IPS DF 19.7 (cell line): Measurements from ENCODE around the gene SRXN1.

ENCODE experiments used
- DNase-seq: peaks from one replicate; pipeline ENCODE4 v3.0.0-alpha.2; 2013; ENCODE audit warnings: low read depth, low spot score

SRXN1 gene

DNA sequence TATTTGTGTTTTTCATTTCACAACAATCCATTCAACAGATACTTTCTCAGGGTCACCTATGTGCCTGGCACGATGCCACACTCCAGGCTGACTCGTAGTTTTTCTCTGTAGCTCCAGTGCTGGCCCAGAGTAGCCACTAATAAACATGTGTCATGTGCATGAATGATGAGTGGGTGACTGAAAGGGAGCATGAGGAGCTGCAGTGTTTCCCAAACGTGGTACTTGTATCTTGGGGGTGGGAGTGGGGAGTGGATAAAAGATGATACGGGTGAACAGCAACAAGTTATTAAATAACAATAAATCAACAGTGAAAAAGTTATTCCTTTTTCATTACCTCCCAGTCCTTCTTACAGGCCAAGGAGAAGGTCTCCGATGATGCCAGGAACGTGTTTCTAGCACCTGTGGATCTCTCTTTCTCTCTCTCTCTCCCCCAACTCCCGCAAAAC is 17.1 kb downstream of the SRXN1 start:
- DNase-seq, result no peak

DNA sequence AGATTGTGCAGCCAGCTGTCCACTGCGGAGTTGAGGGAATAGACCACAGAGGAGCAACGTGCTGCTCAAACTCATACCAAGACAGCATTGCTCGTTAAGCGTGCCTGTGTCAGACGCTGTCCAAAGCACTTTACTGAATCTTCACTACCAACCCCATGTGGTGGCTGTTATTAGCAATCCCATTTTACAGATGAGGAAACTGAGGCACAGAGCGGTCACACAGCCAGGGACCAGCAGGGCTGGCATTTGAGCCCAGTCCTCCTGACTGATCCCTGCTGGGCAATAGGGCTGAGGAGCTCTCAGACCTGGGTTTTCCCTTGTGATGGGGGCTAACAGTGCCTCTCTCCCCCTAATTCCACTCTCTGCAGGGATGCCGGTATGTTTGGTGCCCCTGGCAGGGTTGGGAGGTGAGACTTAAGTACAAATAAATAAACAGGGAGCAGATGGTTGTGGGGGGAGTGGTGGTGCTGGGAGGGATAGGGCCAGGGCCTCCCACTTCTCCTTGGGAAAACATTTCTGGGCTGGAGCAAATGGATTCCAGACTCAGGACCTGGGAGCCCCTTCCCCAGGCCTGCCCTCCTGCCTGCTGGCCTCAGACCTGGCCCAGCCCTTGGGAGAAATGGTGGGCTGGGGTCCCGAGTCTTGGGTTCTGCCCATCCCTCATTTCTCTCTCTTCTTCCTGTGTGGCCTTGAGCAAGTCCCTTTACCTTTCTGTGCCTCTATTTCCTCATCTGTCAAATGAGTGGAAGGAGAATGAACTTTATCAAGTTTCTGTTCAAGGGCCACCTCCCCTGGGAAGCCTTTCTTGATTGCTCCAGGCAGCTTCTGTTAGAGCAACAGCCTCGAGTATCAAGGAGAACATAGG is 17.7 kb downstream of the SRXN1 start:
- no peak for DNase-seq

DNA sequence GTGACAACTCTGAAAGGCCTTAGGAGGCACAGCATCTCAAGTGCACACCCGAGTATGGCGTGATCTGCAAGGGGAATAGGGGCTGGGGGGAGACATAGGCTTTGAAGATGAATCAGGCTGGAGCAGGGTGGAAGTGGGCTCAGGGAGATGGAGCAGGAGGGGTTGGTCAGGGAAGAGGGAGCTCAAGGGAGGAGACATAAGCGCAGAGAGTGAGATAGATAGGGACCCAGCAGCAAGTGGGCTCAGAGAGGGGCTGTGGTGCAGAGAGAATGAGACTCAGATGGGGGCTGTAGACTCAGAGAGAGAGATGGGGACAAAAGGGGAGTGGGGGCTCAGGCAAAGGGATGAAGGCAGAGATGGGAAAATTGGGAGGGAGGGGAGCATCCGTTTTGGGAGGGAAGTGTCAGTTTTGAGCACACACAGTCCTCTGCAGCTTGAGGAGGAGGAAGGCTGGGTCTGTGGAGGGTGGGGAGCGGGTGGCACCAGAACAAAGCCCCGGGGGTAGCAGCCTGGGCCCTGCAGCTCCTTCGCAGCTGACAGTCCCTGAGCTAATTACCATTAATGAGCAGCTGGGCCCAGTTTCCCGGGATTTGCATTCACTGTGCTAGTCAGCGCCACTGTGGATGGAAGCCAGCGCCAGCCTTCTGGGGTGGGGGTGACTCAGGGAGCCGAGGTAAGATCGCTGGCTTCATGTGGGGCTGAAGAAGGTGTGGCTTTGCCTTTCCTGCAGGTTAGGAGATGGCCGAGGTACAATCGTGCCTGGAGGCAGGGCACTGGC is 18.7 kb downstream of the SRXN1 start:
- no peak for DNase-seq

DNA sequence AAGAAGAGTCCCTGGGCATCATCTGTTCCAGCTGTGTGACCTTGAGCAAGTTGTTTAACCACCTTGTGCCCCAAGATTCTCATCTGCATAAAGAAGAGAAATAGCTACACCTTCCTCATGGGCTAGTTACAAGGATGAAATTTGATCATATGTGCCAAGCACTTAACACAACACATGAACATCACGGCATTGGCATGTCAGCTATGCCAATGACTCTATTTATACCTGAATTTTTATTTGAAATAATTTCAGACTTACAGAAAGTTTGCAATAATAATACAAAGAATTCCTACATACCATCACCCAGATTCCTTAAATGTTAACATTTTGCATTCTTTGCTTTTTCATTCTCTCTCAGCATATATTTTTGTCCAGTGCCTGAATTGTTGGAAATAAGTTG is 21.9 kb downstream of the SRXN1 start:
- DNase-seq, result no peak

DNA sequence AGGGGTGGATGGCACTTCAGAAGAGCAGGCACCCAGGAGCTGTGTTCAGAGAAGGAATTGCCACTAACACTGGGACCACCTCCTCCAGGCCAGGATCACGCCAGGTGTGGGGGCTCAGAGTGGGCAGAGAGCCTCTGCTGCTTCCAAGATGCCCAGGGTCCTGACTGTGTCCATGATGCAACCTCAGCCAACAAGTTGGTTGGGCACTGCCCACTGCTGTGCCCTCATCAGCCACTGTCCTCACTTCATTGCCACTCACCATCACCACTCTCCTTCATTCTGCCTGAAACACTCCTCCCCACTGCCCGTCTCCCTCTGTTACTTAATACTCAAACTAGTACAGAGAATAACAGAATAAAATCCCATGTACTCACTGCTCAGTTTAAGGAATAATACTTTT is 26.4 kb downstream of the SRXN1 start:
- DNase-seq, result no peak

DNA sequence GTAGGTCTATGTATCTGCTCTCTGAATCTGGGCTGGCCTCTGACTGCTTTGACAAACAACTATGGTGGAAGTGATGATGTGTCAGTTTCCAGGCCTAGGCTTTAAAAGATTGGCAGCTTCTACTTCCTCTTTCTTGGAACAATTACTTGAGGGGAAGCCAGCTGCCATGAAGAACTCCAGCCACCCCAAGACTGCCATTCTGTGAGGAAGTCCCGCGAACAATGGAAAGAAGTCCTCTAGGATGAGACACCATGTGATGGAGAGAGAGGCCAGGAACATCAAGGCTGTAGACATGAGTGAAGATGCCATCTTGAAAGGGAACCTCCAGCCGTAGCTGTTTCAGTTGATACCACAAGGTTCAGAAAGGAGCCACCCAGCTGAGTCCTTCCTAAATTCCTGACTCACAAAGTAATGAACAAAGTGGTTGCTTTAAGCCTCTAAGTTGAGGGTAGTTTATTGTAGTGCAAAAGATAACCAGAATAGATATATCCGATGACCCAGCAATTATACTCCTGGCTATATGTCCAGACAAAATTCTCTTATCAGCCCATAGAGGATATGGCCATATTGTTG is 27.6 kb downstream of the SRXN1 start:
- no peak for DNase-seq

DNA sequence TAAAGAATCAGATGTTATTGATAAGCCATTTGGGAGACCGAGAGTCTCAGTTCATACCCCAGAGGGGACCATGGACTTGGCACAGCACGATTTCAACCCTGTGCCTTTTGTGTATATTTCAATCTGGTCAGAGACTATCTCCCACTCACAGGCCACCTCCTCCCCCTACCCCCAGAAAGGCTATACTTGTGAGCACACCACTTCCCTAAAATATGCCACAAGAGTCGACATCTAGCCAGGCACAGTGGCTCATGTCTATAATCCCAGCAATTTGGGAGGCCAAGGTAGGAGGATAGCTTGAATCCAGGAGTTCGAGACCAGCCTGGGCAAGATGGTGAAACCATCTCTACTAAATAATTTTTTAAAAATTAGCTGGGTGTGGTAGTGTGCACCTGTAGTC is 29.3 kb downstream of the SRXN1 start:
- DNase-seq, result no peak

DNA sequence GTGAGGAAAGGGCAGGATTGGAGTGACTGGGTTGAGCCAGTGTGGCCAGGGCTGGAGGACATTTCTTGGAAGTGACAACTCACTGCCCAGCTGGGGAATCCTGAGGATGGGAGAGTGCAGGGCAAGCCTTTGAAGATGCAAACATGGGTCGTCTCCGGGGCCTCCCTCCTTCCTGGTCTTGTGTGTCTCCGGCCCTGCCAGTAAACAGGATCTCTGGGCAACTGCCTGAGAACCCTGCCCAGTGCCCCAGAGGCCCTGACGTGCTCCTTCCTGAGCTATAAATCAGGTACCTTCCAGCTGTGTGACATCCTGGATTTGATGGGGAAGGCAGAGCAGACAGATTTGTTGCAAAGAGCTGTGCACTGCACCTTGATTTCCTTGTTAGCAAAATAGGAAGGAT is 30.0 kb downstream of the SRXN1 start:
- no peak for DNase-seq

DNA sequence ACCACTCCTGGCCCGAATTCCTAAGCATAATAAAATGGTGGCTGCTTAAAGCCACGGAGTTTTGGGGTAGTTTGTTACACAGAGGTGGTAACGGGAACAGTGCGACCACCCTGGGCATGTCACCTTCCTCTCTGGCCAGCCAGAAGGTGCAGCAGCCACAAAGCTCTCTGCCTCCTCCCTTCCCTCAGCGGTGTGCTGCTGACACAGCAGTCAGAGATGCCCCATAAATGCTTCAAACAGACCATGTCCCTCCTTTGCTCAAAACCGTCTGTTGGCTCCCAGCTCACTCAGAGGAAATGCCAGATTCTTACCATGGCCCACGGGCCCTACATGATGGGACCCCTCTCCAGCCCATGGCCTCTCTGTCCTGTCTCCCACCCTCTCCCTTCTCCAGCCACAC is 30.8 kb downstream of the SRXN1 start:
- DNase-seq, result no peak

DNA sequence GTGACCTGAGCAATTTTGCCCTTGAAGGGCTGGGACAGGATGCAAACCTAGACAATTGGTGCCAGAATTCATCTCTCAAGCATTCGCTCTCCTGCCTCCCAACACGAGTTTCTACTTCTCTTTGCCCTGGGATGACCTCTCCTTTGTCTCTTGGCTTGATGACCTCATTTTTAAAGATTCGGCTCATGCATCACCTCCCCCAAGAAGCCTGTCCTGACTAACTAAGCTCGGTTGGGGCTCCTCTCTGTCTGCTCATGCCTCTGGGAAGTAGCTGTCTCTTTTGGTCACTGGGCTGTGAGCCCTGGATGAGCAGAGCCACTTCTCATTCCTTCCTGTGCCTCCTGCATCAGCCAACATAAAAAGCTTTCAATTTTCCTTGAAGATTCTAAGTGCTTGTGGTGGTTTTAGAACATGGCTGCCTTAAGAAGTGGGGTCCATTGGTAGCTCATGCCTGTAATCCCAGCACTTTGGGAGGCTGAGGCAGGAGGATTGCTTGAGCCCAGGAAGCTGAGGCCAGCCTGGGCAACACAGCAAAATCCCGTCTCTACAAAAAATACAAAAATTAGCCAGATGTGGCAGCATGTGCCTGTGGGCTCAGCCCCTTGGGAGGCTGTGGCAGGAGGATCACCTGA is 31.8 kb downstream of the SRXN1 start:
- no peak for DNase-seq

DNA sequence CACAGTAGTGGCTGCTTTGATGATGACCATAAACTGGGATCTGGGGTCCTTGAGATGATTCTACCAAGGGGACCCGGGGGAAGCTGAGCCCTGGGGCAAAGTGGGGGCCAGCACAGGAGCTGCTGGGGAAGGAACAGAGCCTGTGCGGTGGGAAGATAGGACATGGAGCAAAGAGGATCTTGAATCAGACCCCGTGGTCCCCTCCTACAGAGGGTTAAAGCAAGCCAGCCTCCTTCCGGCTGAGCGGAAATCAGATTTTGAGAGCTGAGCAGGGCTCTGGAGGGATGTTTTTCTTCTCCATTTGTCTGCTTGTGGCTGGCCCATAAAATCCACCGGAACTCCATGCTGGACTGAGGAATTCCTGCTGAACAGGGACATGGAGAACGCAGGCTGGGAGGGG is 32.8 kb downstream of the SRXN1 start:
- no peak for DNase-seq

DNA sequence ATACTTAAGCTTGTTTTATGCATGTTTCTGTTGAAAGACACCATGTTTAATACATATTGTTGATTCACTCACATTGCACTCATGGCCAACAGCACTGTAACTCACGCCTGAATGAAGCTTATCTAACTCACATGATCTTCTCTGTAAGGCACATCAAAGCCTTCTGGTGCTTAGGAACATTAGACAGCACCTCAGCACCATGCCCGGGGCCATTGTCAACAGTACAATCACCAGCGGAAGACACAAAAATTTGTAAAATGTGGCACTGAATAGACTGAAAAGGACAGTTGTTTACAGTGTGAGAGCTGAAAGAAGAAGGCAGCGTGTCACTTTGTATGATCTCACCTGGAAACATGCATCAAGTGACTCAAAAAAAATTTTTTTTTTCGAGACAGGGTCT is 34.0 kb downstream of the SRXN1 start:
- no peak for DNase-seq

DNA sequence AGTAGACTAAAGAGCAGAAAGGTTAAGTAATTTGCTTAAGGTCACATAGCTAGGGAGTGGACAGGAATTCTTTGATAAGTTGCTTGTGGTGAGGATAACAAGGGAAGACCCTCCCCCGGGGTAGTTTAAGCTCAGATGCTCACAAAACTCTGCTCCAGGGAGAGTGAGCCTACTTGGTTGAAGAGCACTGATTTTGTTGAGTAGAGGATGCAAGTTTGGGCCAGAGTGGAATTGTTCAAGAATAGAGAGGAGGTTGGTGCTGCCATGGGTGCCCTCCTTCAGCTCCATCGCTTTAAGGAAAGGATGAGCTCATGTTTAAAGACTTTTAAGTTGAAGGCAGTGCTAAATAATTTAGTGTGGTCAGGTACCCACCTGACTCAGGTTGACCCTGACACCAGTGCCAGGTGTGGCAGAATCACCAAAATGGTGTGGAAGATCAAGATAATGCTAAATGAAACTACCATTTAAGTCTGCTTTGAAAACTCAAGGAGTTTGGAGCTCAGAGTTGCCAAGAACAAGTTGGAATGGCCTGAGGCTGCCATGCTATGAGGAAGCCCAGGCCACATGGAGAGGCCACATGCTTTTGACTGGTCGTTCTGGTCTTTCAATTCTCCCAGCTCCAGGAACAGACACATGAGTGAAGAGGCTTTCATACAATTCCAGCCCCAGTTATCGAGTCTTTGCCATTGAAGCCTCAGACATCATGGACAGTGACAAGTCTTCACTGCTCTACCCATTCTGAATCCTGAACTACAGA is 34.9 kb downstream of the SRXN1 start:
- no peak for DNase-seq

DNA sequence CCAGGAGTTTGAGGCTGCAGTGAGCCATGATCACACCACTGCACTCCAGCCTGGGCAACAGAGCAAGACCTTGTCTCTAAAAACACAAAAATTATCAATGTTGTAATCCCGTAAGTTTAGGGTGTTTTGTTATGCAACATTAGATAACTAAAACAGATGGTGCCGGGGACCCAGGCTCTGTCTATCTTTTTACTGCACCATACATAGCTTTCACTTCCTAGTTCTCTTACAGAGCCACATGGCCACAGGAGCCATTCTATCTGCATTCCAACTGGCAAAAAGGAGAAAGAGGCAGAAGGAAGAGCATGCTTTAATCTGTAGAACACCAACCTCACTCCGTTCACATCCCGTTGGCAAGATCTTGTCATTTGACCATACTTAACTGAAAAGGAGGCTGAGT is 37.5 kb downstream of the SRXN1 start:
- DNase-seq, result no peak

DNA sequence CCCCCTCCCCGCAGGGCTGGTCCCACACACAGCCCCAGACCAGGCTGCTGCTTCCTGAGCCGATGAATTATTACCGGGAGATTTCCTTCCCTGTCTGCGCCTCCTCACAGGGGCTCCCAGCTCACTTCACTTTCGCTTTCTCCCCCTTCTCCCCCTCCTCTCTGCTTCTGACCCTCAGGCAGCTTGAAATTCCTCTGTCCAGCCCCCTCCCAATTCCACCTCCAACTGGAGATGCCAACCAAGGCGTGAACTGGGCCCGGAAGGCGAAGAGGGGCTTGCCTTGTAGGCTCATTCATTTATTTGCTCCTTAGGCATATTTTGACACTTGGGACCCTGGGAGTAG is 41.2 kb downstream of the SRXN1 start:
- DNase-seq, result no peak

DNA sequence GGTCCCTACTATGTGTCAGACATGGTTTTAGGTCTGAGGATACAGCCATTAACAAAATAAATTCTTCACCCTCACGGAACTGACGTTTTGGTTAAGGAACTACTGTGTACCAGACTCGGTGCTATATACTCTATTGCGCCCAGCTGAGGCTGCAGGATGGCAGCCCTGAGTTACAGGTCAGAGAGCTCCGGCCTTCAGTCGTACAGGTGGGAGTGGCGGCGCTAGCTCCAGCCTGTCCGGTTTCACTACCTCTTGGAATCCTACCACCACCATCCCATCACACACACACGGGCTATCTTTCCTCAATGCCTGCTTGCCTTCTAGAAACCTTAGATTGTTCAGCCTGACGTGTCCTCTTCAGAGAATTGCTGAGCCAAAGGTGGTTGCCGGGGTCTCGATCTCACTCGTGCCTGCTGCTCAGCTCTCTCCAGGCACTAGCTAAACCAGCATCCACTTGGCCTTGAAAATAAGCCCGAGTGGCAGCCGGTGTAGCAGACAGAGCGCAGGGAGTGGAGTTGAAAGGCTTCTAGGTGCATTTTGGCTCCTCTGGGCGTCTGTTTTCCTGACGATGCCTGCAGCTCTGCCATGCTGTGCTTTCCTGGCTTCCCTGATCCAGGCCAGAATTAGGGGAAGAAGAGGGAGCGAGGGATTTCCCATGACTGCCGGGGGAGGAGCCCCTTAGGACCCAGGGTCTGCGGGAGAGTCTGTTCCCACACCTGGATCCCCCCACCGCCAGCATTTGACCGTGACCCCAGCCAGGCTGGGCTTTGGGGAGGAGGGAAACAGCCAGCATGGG is 41.8 kb downstream of the SRXN1 start:
- no peak for DNase-seq

DNA sequence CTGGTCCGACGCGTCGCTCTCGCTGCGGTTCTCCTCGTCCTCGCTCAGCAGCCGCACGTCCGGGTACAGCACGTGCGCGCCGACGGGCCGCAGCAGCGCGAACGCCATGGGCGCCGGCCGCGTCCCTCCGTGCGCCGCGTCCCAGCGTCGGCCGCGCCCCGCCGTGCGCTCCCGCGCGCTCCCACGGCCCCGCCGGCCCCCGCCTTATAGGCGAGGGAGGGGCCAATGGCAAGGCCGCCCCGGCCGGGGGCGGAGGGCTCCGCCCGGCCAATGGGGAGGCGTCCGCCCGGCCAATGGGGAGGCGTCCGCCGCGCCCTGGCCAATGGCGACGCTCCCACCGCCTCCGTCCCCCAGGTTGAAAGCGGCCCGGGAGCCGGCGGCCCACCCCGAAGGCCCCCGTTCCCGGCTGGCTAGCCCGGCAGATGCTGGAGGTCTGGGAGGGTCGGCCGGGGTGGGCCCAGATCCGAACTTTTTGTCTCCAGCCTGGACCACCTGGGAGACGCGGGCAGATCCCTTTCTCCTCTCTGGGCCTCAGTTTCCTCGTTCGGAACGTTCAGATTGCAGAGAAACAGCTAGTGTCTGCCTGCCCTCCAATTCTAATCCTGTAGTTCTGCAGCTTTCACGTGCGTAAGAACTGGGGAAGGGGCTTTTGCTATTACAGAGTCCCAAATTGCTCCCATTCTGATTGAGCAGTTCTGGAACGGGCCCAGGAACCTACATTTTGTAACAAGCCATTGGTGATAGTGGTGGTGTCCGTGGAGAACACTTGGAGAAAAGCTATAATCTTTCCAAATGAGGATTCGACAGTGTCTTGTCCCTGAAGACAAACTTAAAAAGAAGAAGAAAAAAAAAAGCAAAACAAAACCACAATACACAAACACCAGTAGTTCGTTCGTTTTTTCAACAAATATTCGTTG is 42.6 kb downstream of the SRXN1 start, which contains the start of gene TCF15:
TSS of gene TCF15 (minus strand) at position 180 of the 917 bp plus-strand sequence. CDS start at position 108, 72 bp downstream.
- DNase-seq, result no peak

DNA sequence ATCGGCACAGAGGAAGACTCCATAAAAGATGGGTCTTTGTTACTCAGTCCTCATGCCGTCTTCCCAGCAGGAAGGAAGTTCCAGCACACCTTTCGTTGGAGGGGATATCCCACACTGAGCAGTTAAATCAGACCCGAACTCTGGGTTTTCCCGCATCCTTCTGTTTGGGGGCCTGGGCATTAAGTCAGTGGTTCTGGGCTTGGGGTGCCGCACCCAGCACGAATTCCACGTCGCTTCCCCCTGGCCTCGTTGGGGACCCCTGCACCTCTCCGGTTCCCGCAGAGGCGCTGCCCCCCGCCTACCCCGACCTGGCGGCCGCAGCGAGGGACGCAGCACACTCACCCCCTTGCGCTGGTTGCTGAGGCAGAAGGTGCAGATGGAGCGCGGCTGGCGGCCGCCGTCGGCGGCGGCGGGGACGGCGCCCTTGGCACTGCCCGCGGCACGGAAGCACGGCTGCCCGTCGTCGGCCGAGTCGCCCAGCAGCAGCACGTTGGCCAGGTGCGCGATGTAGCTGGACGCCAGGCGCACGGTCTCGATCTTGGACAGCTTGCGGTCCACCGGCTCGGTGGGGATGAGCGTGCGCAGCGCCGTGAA is 43.5 kb downstream of the SRXN1 start:
- no peak for DNase-seq

DNA sequence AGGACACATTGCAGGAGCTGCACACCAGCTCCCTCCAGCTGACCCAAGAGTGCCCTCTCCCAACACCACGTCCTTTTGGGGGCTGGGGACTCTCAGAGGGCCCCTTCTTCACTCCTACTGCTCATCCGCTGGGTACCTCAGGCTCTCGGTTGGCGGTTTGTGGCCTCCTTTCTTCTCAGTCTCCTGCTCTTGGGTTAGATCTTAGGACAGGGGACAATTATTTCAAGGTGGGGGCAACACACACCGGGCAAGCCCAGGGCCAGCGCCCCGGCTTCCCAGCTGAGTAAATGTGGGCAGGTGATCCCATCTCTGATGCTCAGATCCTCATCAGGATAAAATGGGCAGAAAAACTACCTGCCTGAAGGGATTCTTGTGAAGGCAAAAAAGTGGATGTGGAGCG is 44.0 kb downstream of the SRXN1 start:
- no peak for DNase-seq
